ENCODE results near the gene FBF1. TPM values are rescaled to one million over a fixed set of nuclear protein-coding genes. Genes with fewer than 3 reads are reported as not detected.

The FBF1 gene
- total and polyA plus RNA-seq, 4 experiments from 2014 or later: 3.7 to 42.7 (median 21.8) TPM

DNA sequence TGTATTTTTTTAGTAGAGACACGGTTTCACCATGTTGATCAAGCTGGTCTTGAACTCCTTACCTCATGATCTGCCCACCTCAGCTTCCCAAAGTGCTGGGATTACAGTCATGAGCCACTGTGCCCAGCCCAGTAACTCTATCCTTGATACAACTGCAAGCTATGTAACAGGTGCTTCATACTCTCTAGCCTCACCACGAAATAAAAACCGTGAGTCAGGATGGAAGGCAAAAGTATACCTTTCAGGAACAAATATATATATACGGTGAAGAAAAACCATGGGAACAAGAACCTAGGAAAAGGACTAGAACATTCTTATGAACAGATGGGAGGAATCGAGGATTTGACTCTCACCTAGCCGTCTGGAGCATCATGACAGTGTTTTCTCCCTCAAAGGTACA lies 9.6 kb upstream of the FBF1 start:
- Mint-ChIP-seq H3K27me3 (no peaks in the 10 kb centered on the region), H3K27ac (no peak overlapping the region), H3K4me1 (peaks cover 1 to 5% (median 4%) of the 10 kb centered on the region in 4 donors), H3K4me3 (no peak overlapping the region), H3K36me3 (peaks cover 33 to 64% of the 10 kb centered on the region in 2 donors), H3K9me3 (no peaks in the 10 kb centered on the region)
- H3K36me3 ChIP-seq (ENCODE audit: insufficient read depth, low read length): peaks cover 39% of the 10 kb centered on the region
- intact Hi-C loops (cut with micrococcal nuclease): no loop called here
- no peaks in the 10 kb centered on the region for H3K9me3 ChIP-seq (ENCODE audit: control insufficient read depth in 1 of 2, low read length in 2 of 2)
- ChIA-PET CTCF (ENCODE audit: partially characterized antibody) (interaction anchor here (1.0 kb wide), 1 partner anchor 64 kb away, joined by 3 read pairs; no protein-coding TSS in a partner anchor), POLR2A (ENCODE audit: partially characterized antibody) (no interaction called here)
- H3K27me3 ChIP-seq (ENCODE audit: insufficient read depth, low read length): no peaks in the 10 kb centered on the region
- H3K4me1 ChIP-seq (ENCODE audit: insufficient read depth, low read length): no peaks in the 10 kb centered on the region
- no peak overlapping the region for H3K4me3 ChIP-seq (ENCODE audit: low read length in 2 of 2)
- DNase-seq: no peak
- H3K27ac ChIP-seq (ENCODE audit: low read depth, low read length): no peak overlapping the region

GRCh38 chr17:75945211-75945610 lies 4.4 kb upstream of the FBF1 start:
- POLR2A ChIA-PET (ENCODE audit: partially characterized antibody): no interaction called here
- H3K4me1 ChIP-seq (ENCODE audit: insufficient read depth, low read length): peaks cover 8% of the 10 kb centered on the region
- peak overlapping the region in 1 of 7 donors; percentile 4 for H3K27ac Mint-ChIP-seq
- H3K9me3 ChIP-seq (ENCODE audit: control insufficient read depth in 1 of 2, low read length in 2 of 2): no peaks in the 10 kb centered on the region
- peaks cover 5 to 14% (median 9%) of the 10 kb centered on the region in 4 donors for H3K4me1 Mint-ChIP-seq
- no peaks in the 10 kb centered on the region for H3K27me3 Mint-ChIP-seq
- H3K4me3 Mint-ChIP-seq: no peak overlapping the region
- H3K27me3 ChIP-seq (ENCODE audit: insufficient read depth, low read length): no peaks in the 10 kb centered on the region
- no peaks in the 10 kb centered on the region for H3K9me3 Mint-ChIP-seq
- peaks cover 16 to 29% of the 10 kb centered on the region in 2 donors for H3K36me3 Mint-ChIP-seq
- peaks cover 13% of the 10 kb centered on the region for H3K36me3 ChIP-seq (ENCODE audit: insufficient read depth, low read length)
- intact Hi-C loops (cut with micrococcal nuclease): no loop called here
- DNase-seq: no peak
- CTCF ChIA-PET (ENCODE audit: partially characterized antibody): interaction anchor here (1.5 kb wide), 1 partner anchor 60 kb away, joined by 4 read pairs; no protein-coding TSS in a partner anchor
- no peak overlapping the region for H3K4me3 ChIP-seq (ENCODE audit: low read length in 2 of 2)
- no peak overlapping the region for H3K27ac ChIP-seq (ENCODE audit: low read depth, low read length)

- Mint-ChIP-seq H3K4me3 (no peak overlapping the region), H3K4me1 (peaks cover 7 to 14% (median 10%) of the 10 kb centered on the region in 4 donors), H3K9me3 (no peaks in the 10 kb centered on the region), H3K36me3 (peaks cover 7 to 20% of the 10 kb centered on the region in 2 donors), H3K27me3 (no peaks in the 10 kb centered on the region), H3K27ac (no peak overlapping the region)
- Histone ChIP-seq H3K4me3 (ENCODE audit: low read length in 2 of 2) (no peak overlapping the region), H3K27ac (ENCODE audit: low read depth, low read length) (no peak overlapping the region), H3K9me3 (ENCODE audit: control insufficient read depth in 1 of 2, low read length in 2 of 2) (no peaks in the 10 kb centered on the region), H3K4me1 (ENCODE audit: insufficient read depth, low read length) (peaks cover 10% of the 10 kb centered on the region), H3K27me3 (ENCODE audit: insufficient read depth, low read length) (no peaks in the 10 kb centered on the region), H3K36me3 (ENCODE audit: insufficient read depth, low read length) (peaks cover 5% of the 10 kb centered on the region)
- DNase-seq: no peak
- ChIA-PET POLR2A (ENCODE audit: partially characterized antibody) (no interaction called here), CTCF (ENCODE audit: partially characterized antibody) (no interaction called here)
- intact Hi-C loops (cut with micrococcal nuclease): no loop called here
Measured at GRCh38 chr17:75943491-75943890, 2.6 kb upstream of the FBF1 start.

DNA sequence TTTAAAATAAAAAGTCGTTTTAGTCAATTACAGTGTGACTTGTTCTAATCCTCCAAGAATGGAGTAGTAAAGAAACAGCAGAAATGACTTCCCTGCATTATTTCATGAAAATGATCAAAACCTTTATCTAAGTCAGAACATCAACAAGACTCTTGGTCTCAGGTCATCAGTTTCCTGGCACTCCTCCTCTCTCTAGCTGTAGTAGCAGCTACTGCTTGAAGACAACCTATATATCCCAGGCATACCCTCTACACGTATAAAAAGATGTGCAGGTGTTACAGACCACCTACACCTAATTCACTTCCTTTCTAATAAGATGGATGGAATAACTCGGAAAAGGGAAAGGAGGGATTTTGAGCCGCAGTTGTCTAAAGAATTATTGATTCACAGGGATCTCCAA lies 1.6 kb upstream of the FBF1 start:
- H3K4me3 Mint-ChIP-seq: peak overlapping the region in 2 of 8 donors; percentile 19 to 73
- Histone ChIP-seq H3K9me3 (ENCODE audit: control insufficient read depth in 1 of 2, low read length in 2 of 2) (no peaks in the 10 kb centered on the region), H3K27ac (ENCODE audit: low read depth, low read length) (no peak overlapping the region), H3K4me3 (ENCODE audit: low read length in 2 of 2) (no peak overlapping the region), H3K27me3 (ENCODE audit: insufficient read depth, low read length) (no peaks in the 10 kb centered on the region), H3K4me1 (ENCODE audit: insufficient read depth, low read length) (peaks cover 10% of the 10 kb centered on the region), H3K36me3 (ENCODE audit: insufficient read depth, low read length) (peaks cover 5% of the 10 kb centered on the region)
- intact Hi-C loops (cut with micrococcal nuclease): no loop called here
- POLR2A ChIA-PET (ENCODE audit: partially characterized antibody): no interaction called here
- H3K36me3 Mint-ChIP-seq: peaks cover 3 to 15% of the 10 kb centered on the region in 2 donors
- CTCF ChIA-PET (ENCODE audit: partially characterized antibody): interaction anchor here (0.7 kb wide), 1 partner anchor 443 kb away, joined by 3 read pairs; no protein-coding TSS in a partner anchor
- no peak for DNase-seq
- H3K27me3 Mint-ChIP-seq: no peaks in the 10 kb centered on the region
- no peaks in the 10 kb centered on the region for H3K9me3 Mint-ChIP-seq
- H3K4me1 Mint-ChIP-seq: peaks cover 7 to 14% (median 10%) of the 10 kb centered on the region in 4 donors
- peak overlapping the region in 1 of 7 donors; percentile 24 for H3K27ac Mint-ChIP-seq

GRCh38 chr17:75941442-75941819 lies 589 bp upstream of the FBF1 start:
- POLR2A ChIA-PET (ENCODE audit: partially characterized antibody): interaction anchor here (0.6 to 1.7 kb wide), 13 partner anchors 16 to 412 kb away, joined by 3 to 10 read pairs (median 3); partner anchors contain the start of genes ACOX1, EXOC7, MRPL38 and PRPSAP1
- H3K27ac Mint-ChIP-seq: peak overlapping the region; percentile 47 to 93 (median 79)
- no peaks in the 10 kb centered on the region for H3K27me3 ChIP-seq (ENCODE audit: insufficient read depth, low read length)

DNA sequence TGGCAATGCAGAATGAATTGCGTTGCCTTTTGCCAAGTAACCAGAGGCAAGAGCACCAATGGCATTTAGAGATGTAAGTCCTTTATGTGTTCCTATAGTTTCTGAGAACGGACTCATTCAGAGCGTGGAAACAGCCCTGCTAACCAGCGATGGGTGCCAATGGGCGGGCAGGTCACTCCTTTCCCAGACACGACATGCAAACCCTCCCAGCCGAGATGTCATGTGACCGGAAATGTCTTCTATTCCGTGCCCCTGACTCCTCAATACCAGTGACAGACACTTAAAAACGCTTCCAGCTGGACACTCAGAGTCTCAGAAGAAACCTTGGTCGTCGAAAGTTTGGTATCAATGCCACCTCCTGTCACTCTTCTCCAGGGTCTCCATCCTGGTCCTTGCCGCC lies 3.2 kb downstream of the FBF1 start:
- Mint-ChIP-seq H3K4me3 (peak overlapping the region in 1 of 8 donors; percentile 20), H3K9me3 (no peaks in the 10 kb centered on the region), H3K4me1 (peaks cover 7 to 14% (median 10%) of the 10 kb centered on the region in 4 donors), H3K27me3 (no peaks in the 10 kb centered on the region), H3K36me3 (no peaks in the 10 kb centered on the region), H3K27ac (peak overlapping the region in 1 of 7 donors; percentile 30)
- intact Hi-C loops (cut with micrococcal nuclease): no loop called here
- no peak for DNase-seq
- no peaks in the 10 kb centered on the region for H3K27me3 ChIP-seq (ENCODE audit: insufficient read depth, low read length)
- H3K4me3 ChIP-seq (ENCODE audit: low read length in 2 of 2): no peak overlapping the region
- H3K4me1 ChIP-seq (ENCODE audit: insufficient read depth, low read length): peaks cover 10% of the 10 kb centered on the region
- H3K9me3 ChIP-seq (ENCODE audit: control insufficient read depth in 1 of 2, low read length in 2 of 2): no peaks in the 10 kb centered on the region
- POLR2A ChIA-PET (ENCODE audit: partially characterized antibody): no interaction called here
- CTCF ChIA-PET (ENCODE audit: partially characterized antibody): no interaction called here
- no peaks in the 10 kb centered on the region for H3K36me3 ChIP-seq (ENCODE audit: insufficient read depth, low read length)
- H3K27ac ChIP-seq (ENCODE audit: low read depth, low read length): no peak overlapping the region

More at GRCh38 chr17:75941442-75941819, 589 bp upstream of the FBF1 start:
- Histone ChIP-seq H3K9me3 (ENCODE audit: control insufficient read depth in 1 of 2, low read length in 2 of 2) (no peaks in the 10 kb centered on the region), H3K27ac (ENCODE audit: low read depth, low read length) (peak overlapping the region; percentile 86), H3K4me1 (ENCODE audit: insufficient read depth, low read length) (peaks cover 10% of the 10 kb centered on the region), H3K36me3 (ENCODE audit: insufficient read depth, low read length) (peaks cover 5% of the 10 kb centered on the region), H3K4me3 (ENCODE audit: low read length in 2 of 2) (peak overlapping the region in 1 of 2 donors; percentile 63)
- Mint-ChIP-seq H3K9me3 (no peaks in the 10 kb centered on the region), H3K27me3 (no peaks in the 10 kb centered on the region), H3K36me3 (peaks cover under 1 to 9% of the 10 kb centered on the region in 2 donors), H3K4me1 (peaks cover 7 to 14% (median 10%) of the 10 kb centered on the region in 4 donors), H3K4me3 (peak overlapping the region; percentile 84 to 93 (median 86))
- no peak for DNase-seq
- CTCF ChIA-PET (ENCODE audit: partially characterized antibody): interaction anchor here (0.6 to 1.5 kb wide), 7 partner anchors 10 to 188 kb away, joined by 3 to 6 read pairs (median 3); no protein-coding TSS in a partner anchor
- intact Hi-C loops (cut with micrococcal nuclease): loop anchor here (1.0 to 2.0 kb wide), 3 partner anchors 36 to 45 kb away; partner anchors contain the start of genes ACOX1, TEN1 and TRIM65

DNA sequence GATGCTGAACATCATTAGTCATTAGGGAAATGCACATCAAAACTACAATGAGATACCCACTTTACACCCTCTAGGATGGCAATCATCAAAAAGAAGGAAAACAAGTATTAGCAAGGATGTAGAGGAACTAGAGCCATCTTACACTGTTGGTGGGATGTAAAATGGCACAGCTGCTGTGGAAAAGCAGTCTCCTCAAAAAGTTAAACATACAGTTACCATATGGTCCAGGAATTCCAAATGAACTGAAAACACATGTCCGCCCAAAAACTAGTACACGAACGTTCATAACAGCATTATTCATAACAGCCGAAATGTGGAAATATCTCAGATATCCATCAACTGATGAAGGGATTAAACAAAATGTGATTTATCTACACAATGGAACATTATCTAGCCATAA lies 7.0 kb downstream of the FBF1 start:
- ChIA-PET CTCF (ENCODE audit: partially characterized antibody) (no interaction called here), POLR2A (ENCODE audit: partially characterized antibody) (no interaction called here)
- Histone ChIP-seq H3K4me1 (ENCODE audit: insufficient read depth, low read length) (no peaks in the 10 kb centered on the region), H3K27me3 (ENCODE audit: insufficient read depth, low read length) (no peaks in the 10 kb centered on the region), H3K9me3 (ENCODE audit: control insufficient read depth in 1 of 2, low read length in 2 of 2) (no peaks in the 10 kb centered on the region), H3K4me3 (ENCODE audit: low read length in 2 of 2) (no peak overlapping the region), H3K27ac (ENCODE audit: low read depth, low read length) (no peak overlapping the region), H3K36me3 (ENCODE audit: insufficient read depth, low read length) (no peaks in the 10 kb centered on the region)
- DNase-seq: no peak
- no peaks in the 10 kb centered on the region for H3K9me3 Mint-ChIP-seq
- H3K36me3 Mint-ChIP-seq: no peaks in the 10 kb centered on the region
- H3K4me1 Mint-ChIP-seq: no peaks in the 10 kb centered on the region
- no peak overlapping the region for H3K4me3 Mint-ChIP-seq
- H3K27ac Mint-ChIP-seq: no peak overlapping the region
- intact Hi-C loops (cut with micrococcal nuclease): no loop called here
- H3K27me3 Mint-ChIP-seq: no peaks in the 10 kb centered on the region

All from CD4-positive, alpha-beta memory T cell (primary cell).